Measurements from ENCODE around the gene ZCCHC4.

ZCCHC4 gene

GRCh38 chr4:25312496-25313200, at the start of gene ZCCHC4:
Gene ZCCHC4, plus strand, starts transcription at chr4:25312774. Its CDS starts 36 bp downstream, at chr4:25312810.
- DNase-seq (ENCODE audit: low spot score) = peak; percentile 88

DNA sequence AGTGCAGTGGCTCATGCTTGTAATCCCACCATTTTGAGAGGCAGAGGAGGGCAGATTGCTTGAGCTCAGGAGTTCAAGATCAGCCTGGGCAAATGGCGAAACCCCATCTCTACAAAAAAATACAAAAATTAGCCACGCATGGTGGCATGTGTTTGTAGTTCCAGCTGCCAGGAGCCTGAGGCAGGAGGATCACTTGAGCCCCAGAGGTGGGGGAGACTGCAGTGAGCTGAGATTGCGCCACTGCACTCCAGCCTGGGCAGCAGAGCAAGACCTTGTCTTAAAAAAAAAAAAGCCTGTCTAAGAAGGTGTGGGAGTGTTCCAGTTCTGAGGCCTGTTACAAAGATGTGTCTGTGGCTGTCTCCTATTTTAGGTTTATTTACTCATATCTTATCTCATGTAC, 40.7 kb upstream of the ZCCHC4 start:
- no peak for DNase-seq (ENCODE audit: low spot score)

DNA sequence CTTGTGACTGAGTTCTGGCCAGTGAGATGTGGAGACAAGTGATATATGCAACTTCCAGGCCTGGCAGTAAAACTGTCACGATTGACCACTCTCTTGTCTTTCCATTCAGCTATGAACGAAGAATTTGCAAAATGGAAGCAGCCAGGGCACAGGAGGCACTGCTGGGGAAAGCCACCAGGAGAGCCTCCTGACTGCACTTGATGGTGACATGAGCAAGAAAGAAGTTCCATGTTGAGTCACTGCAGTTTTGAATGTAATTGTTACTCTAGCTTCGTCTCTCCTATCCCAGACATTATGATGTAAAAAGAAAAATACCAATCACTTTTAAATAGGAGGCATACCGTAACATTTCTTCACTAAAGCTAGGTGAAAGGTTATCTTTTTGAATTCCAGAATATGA, 32.4 kb upstream of the ZCCHC4 start:
- DNase-seq (ENCODE audit: low spot score) = no peak

DNA sequence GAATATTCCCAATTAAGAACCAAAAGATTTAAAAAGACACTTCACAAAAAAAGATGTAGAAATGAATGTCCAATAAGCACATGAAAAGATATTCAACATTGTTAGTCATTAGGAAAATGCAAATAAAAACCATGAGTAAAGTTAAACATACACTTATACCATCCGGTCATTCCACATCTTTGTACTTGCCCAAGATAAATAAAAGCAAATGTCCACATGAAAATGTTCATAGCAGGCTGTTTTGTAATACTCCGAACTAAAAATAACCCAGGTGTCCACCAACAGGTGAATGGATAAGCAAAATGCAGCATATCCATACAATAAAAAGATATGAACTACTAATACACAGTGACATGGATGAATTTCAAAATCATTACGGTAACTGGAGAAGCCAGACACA, 28.6 kb upstream of the ZCCHC4 start:
- DNase-seq (ENCODE audit: low spot score) = no peak

GRCh38 chr4:25284466-25284865, 28.1 kb upstream of the ZCCHC4 start:
- no peak for DNase-seq (ENCODE audit: low spot score)

GRCh38 chr4:25290490-25291067, 22.0 kb upstream of the ZCCHC4 start:
- DNase-seq (ENCODE audit: low spot score) = no peak

DNA sequence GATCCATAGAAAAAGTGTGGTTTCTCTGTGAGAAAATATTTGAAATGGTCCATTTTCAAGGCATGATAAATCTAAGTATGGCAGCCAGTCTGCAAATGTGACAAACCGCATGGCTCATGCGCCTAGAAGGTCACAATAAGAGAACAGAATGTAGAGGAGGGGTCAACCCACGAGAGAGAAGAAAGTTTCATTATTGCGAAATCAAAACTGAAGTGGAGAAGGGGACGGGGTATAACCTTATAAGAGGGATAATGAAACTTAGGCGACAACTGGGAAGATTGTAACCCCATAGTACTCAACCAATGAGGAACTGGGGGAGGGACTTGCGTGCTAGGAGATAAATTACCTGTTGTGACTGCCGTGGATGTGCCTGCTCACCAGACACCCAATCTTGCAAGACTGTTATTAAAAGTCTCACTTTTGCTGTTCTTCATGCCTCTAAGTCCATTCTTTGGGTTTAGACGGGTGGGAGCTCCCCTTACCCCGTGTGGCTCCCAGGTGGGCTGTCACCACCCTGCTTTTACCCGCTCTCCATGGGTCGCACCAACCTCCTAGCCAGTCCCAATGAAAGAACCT, 21.3 kb upstream of the ZCCHC4 start:
- DNase-seq (ENCODE audit: low spot score) = no peak

DNA sequence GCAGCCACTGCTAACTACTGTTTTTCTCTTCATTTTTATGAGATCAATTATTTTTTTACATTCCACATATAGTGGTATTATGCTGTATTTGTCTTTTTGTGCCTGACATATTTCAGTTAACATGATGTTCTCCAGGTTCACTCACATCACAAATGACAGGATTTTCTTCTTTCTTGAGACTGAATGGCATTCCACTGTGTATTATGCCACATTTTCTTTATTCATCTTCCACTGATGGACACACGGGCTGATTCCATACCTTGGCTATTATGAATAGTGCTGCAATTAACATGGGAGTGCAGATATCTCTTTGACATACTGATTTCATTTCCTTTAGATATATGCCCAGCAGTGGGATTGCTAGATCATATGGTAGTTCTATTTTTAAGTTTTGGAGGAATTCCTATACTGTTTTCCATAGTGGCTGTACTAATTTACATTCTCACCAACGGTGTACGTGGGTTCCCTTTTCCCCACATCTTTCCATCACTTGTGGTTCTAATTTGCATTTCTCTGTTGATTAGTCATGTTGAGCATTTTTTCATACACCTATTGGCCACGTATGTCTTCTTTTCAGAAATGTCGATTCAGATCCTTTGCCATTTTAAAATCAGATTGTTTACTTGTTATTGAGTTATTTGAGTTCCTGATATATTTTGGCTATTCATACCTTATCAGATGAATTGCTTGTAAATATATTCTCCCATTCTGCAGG, 14.9 kb upstream of the ZCCHC4 start:
- DNase-seq (ENCODE audit: low spot score) = no peak

GRCh38 chr4:25299476-25300203, 12.9 kb upstream of the ZCCHC4 start:
- no peak for DNase-seq (ENCODE audit: low spot score)

GRCh38 chr4:25301471-25301870, 11.1 kb upstream of the ZCCHC4 start:
- DNase-seq (ENCODE audit: low spot score) = no peak

- DNase-seq (ENCODE audit: low spot score) = no peak
Observed at GRCh38 chr4:25302626-25303025, 9.9 kb upstream of the ZCCHC4 start.

DNA sequence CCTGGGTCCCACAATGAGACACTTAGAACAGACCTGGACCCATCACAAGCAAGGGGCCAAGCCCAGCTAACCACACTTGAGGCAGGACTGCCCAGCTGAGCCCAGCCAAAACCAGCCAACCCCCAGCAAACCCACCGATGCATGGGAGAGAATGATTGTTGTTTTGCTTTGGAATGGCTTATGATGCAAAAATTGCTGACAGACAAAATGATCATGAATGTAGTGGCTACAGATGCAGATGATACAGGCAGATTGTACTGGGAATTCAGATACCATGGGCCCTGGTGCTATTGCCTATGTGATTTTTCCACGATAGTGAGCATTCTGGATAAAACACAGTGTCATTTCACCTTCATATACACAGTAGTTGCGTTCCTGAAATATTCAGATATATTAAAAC, 9.0 kb upstream of the ZCCHC4 start:
- no peak for DNase-seq (ENCODE audit: low spot score)

- no peak for DNase-seq (ENCODE audit: low spot score)
Observed at GRCh38 chr4:25306518-25307057, 6.0 kb upstream of the ZCCHC4 start.

DNA sequence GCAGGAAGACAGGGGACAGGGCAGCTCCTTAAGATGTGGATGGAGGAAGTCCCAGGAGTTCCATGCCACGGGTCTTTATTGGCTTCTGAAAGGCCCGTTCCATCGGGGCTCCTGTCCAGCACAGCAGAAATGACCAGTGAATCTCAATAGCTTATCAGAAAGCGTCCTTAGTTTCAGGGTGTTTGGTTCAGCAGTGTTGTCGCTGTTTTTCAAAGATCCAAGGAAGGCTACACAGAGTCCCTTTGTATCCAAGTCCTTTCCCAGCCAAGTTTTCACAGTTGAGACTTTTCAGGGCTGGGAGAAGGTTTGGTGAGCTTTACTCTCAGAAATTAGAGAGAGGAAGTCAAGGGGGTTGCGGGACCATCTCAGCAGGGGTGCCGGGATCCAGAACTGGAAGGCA, 5.0 kb upstream of the ZCCHC4 start:
- peak; percentile 72 for DNase-seq (ENCODE audit: low spot score)

GRCh38 chr4:25308306-25308705, 4.3 kb upstream of the ZCCHC4 start:
- DNase-seq (ENCODE audit: low spot score) = no peak

GRCh38 chr4:25308761-25309160, 3.8 kb upstream of the ZCCHC4 start:
- no peak for DNase-seq (ENCODE audit: low spot score)

DNA sequence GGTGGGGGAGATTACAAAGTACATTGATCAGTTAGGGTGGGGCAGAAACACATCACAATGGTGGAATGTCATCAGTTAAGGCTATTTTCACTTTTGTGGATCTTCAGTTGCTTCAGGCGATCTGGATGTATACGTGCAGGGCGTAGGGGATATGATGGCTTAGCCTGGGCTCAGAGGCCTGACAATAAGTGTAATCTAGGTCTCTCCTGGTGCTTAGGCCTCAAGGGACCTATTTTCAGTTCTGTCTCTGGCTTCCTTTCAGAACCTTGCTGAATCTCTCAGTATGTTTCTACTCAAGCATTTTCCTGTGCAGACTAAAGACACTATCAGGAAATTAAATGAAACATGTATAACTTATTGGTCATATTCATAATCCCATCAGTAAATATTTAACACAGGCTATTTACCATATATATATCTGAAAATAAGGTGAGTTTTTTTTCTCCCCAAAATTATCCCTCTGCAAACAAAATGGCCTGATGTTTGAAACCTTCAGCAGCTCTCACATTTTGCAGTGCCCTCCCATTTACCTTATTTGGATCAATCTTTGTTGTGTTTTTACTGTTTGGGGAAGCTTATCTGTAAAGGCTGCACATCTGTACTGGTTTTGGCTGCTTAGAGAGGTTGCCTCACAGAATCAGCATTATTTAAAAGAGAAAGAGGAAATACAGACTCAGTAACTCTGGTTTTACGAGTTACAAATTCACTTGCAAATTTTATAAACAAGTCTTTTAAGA, 2.3 kb upstream of the ZCCHC4 start:
- DNase-seq (ENCODE audit: low spot score) = no peak

- DNase-seq (ENCODE audit: low spot score) = no peak
Observed at GRCh38 chr4:25310803-25311166, 1.8 kb upstream of the ZCCHC4 start.

- DNase-seq (ENCODE audit: low spot score) = no peak
Observed at GRCh38 chr4:25313201-25313895, 774 bp downstream of the ZCCHC4 start.

DNA sequence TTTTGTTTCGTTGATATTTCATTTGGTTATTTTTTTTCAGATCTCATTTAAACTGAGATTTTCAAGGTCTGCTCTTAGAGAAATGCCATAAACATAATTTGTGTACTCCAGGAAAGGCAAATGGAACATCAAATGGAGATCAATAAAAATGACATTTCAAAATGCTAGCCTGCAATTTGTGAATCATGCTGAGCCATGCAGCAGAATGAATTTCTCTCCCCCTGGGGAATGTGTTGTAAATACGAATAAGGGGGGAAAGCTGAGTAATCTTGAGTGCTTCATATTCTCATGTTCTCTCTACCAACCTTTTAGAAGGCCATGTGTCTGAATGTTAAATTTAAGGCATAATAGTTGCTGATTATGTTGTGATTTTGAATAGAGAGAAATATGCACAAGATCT, 7.8 kb downstream of the ZCCHC4 start:
- DNase-seq (ENCODE audit: low spot score) = no peak

DNA sequence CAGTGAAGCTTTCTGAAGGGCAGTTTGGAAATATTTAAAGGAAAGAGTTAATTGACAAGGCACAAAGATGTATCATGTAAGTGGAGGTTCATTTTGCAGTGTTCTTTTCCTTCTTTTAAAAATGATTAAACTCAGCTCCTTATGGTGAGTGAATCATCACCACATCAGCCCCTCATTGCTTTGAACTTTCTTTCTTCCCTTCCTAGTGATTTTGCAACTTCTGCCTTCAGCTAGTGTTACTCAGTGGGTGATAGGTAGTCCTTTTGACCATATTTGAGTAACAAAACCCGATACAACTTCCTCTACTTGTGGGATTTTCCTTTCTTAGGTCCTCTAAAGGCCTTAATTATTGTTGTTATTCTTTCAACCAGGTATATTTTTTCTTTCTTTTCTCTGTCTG, 8.2 kb downstream of the ZCCHC4 start:
- DNase-seq (ENCODE audit: low spot score) = no peak
